ENCODE results near the gene CARNS1.

CARNS1 gene

DNA sequence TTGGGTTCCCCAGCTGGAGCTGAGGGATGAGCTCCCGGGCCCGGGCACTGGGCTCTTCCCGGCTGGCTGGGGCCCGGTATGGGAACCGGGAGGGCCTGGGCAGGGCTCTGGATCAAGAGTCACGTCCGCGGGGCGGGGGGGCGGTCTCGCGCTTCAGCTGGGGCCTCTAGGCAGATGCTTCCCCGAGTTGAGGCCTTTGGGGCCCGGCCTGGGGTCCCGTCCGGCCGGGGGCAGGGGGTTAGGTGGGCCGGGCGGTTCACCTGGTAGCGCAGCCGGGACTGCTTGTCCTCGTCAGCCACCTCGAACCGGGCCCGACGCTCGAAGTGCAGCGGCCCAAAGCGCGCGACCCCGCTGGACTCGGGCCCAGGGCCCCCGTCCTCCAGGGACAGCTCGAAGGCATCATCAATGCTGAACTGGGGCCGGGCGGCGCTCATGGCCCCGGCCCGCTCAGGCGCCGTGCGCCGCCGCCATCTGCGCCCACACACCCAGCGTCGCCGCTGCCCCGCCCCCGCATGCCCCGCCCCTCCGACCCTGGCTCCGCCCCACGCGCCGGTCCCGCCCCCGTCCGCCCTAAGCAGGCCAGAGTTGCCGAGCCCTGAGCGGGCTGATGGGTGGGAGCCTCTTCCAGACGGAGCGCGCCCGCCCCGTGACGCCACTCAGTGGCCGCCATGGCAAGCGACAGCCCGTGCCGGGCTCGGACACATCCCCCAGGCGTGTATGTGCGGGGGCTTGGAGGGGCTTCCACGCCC is 53.5 kb downstream of the CARNS1 start, which contains the start of gene TMEM134:
TSS of gene TMEM134 (minus strand) at position 493 of the 749 bp plus-strand sequence. CDS start at position 434, 59 bp downstream.
- peak; percentile 90 to 94 for DNase-seq

GRCh38 chr11:67469508-67469811 is 54.0 kb downstream of the CARNS1 start:
- no peak for DNase-seq

DNA sequence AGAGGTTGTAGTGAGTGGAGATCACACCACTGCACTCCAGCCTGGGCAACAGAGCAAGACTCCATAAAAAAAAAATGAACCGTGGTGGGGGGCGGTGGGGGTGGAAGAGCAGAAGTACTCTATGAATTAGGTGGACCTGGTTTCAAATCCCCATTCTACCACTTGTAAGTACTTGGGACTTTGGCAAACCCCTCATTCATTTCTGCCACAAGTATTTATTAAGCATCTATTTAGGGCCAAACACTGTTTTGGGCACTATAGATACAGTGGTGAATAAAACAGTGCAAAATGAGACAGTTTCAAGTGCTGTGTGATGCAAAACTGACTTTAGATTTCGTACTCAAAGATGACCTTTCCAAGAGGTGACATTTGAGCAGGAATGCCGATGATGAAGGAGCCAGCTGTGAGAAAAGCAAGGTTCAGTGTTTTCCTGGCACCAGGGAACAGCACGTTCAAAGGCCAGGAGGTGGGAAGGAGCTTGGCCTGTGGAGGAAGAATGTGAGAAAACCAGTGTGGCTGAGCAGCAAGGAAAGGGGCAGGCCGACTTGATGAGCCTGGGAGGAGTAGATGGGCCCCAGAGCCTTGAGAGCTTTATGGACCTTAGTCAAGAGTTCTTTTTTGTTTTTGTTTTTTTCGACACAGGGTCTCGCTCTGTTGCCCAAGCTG is 55.0 kb downstream of the CARNS1 start:
- no peak for DNase-seq

DNA sequence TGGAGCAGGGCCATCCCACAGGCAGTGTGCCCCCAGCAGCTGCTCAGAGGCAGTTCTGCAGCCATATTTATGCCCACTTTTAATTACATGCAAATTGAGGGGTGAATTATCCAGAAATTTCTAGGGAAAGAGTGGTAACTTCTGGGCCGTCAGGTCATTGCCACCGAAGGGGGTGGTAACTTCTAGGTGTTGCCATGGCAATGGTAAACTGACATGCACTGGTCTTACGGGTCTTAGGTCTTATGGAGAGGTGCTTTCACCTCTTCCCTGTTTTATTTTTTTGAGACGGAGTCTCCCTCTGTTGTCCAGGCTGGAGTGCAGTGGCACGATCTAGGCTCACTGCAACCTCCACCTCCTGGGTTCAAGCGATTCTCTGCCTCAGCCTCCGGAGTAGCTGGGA is 57.4 kb downstream of the CARNS1 start:
- no peak for DNase-seq

Data from activated CD4-positive, alpha-beta T cell treated with anti-CD3 and anti-CD28 coated beads for 4 hours (primary cell).